Measurements from ENCODE around the gene KY. TPM values are rescaled to one million over a fixed set of nuclear protein-coding genes. Genes with fewer than 3 reads are reported as not detected.

Gene KY
- total RNA-seq, 1 experiment from 2014 or later: 0.29 TPM

DNA sequence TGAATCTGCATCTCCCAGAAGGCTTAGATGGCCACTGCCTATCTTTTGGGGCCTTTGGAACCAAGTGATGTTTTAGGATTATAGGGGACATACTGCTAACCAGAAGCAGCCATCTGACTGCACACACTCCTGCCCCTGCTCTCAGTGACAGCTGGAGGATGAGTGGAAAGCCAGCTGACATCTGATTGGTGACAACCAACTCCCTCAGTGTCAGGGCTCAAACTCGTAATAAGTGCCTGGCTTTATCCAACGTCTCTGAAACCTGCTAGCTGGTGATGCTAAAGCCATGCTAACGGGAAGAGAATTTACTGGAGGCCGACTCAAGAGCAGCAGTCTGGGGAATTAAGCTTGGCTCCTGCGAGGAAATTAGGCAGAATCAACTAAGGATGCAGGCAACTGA lies 35.1 kb downstream of the KY start:
- no peaks in the 10 kb centered on the region for H3K36me3 ChIP-seq (ENCODE audit: low read depth, low read length)
- H2AFZ ChIP-seq (ENCODE audit: low read length): no peak overlapping the region
- no peaks in the 10 kb centered on the region for H3K9me3 ChIP-seq (ENCODE audit: low read length)
- no peaks in the 10 kb centered on the region for H3K4me1 ChIP-seq (ENCODE audit: insufficient read depth, low read length)
- H3K27ac ChIP-seq (ENCODE audit: low read length): no peak overlapping the region
- BruUV-seq (replicated peaks): no TSS peak
- no peak overlapping the region for H3K4me3 ChIP-seq (ENCODE audit: low read length)
- ATAC-seq (no peak), DNase-seq (no peak)
- no peaks in the 10 kb centered on the region for H3F3A ChIP-seq (ENCODE audit: low read length, unreplicated experiment)
- ChIA-PET CTCF (no interaction called here), POLR2A (ENCODE audit: unreplicated experiment) (no interaction called here)
- intact Hi-C loops (cut with micrococcal nuclease): no loop called here
- TF ChIP-seq, protein P1, sequence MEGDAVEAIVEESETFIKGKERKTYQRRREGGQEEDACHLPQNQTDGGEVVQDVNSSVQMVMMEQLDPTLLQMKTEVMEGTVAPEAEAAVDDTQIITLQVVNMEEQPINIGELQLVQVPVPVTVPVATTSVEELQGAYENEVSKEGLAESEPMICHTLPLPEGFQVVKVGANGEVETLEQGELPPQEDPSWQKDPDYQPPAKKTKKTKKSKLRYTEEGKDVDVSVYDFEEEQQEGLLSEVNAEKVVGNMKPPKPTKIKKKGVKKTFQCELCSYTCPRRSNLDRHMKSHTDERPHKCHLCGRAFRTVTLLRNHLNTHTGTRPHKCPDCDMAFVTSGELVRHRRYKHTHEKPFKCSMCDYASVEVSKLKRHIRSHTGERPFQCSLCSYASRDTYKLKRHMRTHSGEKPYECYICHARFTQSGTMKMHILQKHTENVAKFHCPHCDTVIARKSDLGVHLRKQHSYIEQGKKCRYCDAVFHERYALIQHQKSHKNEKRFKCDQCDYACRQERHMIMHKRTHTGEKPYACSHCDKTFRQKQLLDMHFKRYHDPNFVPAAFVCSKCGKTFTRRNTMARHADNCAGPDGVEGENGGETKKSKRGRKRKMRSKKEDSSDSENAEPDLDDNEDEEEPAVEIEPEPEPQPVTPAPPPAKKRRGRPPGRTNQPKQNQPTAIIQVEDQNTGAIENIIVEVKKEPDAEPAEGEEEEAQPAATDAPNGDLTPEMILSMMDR (conservative IDR thresholded peaks at IDR 0.05; ENCODE audit: low read depth, low read length): no peak
- TF ChIP-seq EZH2phosphoT487 (IDR thresholded peaks at IDR 0.05; ENCODE audit: borderline replicate concordance, low read length) (no peak), EZH2 (IDR thresholded peaks at IDR 0.05; ENCODE audit: low read length, unreplicated experiment) (no peak)
- peaks cover 14% of the 10 kb centered on the region; the same call in 1 of the 2 replicates for H3K27me3 ChIP-seq (ENCODE audit: low read length)
- H3K79me2 ChIP-seq (ENCODE audit: low read length): no peaks in the 10 kb centered on the region
- H4K20me1 ChIP-seq (ENCODE audit: low read length): no peaks in the 10 kb centered on the region
- no peak overlapping the region for H3K9ac ChIP-seq (ENCODE audit: low read length)
- no peak overlapping the region for H3K4me2 ChIP-seq (ENCODE audit: low read length)
- H3K9me2 ChIP-seq (replicated peaks; ENCODE audit: low read length): no peaks in the 10 kb centered on the region

DNA sequence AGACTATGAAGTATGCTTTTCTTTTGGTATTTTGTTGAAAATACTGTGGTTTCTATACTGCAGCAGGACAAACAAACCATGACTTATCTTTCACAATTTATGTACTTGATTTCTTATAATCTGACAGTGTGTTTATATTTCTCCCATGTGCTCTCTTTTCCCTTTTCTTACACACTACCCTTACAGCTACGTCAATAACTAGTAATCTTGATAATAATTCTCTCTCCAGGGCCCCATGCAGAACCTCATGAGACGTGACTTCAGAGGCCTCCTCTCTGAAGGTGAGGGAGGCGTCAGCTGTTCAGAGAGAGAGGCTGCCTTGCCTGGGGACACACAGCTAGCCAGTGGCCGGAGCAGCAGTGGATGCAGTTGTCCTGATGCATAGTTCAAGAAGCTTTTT lies 35.9 kb downstream of the KY start:
- no peaks in the 10 kb centered on the region for H3K4me1 ChIP-seq (ENCODE audit: insufficient read depth, low read length)
- no peaks in the 10 kb centered on the region for H4K20me1 ChIP-seq (ENCODE audit: low read length)
- DNase-seq (no peak), ATAC-seq (no peak)
- H3K9me2 ChIP-seq (replicated peaks; ENCODE audit: low read length): no peaks in the 10 kb centered on the region
- no TSS peak for BruUV-seq (replicated peaks)
- H3K9ac ChIP-seq (ENCODE audit: low read length): no peak overlapping the region
- intact Hi-C loops (cut with micrococcal nuclease): no loop called here
- ChIA-PET CTCF (no interaction called here), POLR2A (ENCODE audit: unreplicated experiment) (no interaction called here)
- no peaks in the 10 kb centered on the region for H3F3A ChIP-seq (ENCODE audit: low read length, unreplicated experiment)
- H3K9me3 ChIP-seq (ENCODE audit: low read length): no peaks in the 10 kb centered on the region
- H3K79me2 ChIP-seq (ENCODE audit: low read length): no peaks in the 10 kb centered on the region
- H3K27me3 ChIP-seq (ENCODE audit: low read length): peaks cover 14% of the 10 kb centered on the region; the same call in 1 of the 2 replicates
- no peak overlapping the region for H3K27ac ChIP-seq (ENCODE audit: low read length)
- H3K4me2 ChIP-seq (ENCODE audit: low read length): no peak overlapping the region
- H3K4me3 ChIP-seq (ENCODE audit: low read length): no peak overlapping the region
- TF ChIP-seq EZH2phosphoT487 (IDR thresholded peaks at IDR 0.05; ENCODE audit: borderline replicate concordance, low read length) (no peak), EZH2 (IDR thresholded peaks at IDR 0.05; ENCODE audit: low read length, unreplicated experiment) (no peak)
- TF ChIP-seq, protein P1 (conservative IDR thresholded peaks at IDR 0.05; ENCODE audit: low read depth, low read length): no peak
- H2AFZ ChIP-seq (ENCODE audit: low read length): no peak overlapping the region
- H3K36me3 ChIP-seq (ENCODE audit: low read depth, low read length): no peaks in the 10 kb centered on the region

DNA sequence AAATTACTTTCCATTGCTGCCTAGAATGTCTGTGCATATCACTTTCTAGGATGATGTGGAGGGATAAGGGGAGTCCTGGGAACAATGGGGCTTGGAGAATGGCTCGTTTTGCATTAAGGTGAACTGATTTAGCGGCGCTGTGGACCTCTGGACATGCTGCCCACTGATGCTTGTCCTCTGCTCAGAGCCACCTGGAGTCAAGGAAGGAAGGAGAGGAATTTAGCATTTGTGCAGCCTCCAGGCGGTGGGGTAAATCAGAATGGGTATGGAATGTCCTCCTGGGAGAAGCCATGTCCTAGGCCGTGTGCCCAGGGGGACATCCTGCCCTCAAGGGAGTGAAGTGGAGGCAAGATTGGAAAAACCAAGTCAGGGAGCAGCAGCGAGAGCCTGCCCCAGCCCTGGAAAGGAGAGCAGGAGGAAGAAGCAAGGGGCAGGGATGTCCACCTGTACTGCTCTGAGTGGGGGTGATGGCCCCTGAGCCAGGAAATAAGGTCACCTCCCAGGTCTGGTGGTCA lies 37.8 kb downstream of the KY start:
- Histone ChIP-seq H3F3A (ENCODE audit: low read length, unreplicated experiment) (no peaks in the 10 kb centered on the region), H3K9me3 (ENCODE audit: low read length) (no peaks in the 10 kb centered on the region), H3K4me3 (ENCODE audit: low read length) (no peak overlapping the region), H2AFZ (ENCODE audit: low read length) (no peak overlapping the region), H4K20me1 (ENCODE audit: low read length) (no peaks in the 10 kb centered on the region), H3K4me2 (ENCODE audit: low read length) (no peak overlapping the region), H3K27ac (ENCODE audit: low read length) (no peak overlapping the region), H3K79me2 (ENCODE audit: low read length) (no peaks in the 10 kb centered on the region), H3K27me3 (ENCODE audit: low read length) (peaks cover 17% of the 10 kb centered on the region; the same call in 1 of the 2 replicates), H3K9me2 (replicated peaks; ENCODE audit: low read length) (no peaks in the 10 kb centered on the region), H3K36me3 (ENCODE audit: low read depth, low read length) (no peaks in the 10 kb centered on the region), H3K9ac (ENCODE audit: low read length) (no peak overlapping the region), H3K4me1 (ENCODE audit: insufficient read depth, low read length) (no peaks in the 10 kb centered on the region)
- intact Hi-C loops (cut with micrococcal nuclease): no loop called here
- no peak for DNase-seq
- BruUV-seq (replicated peaks): no TSS peak
- no peak for ATAC-seq
- ChIA-PET POLR2A (ENCODE audit: unreplicated experiment) (no interaction called here), CTCF (no interaction called here)
- TF ChIP-seq, protein P1 (conservative IDR thresholded peaks at IDR 0.05; ENCODE audit: low read depth, low read length): no peak
- TF ChIP-seq EZH2phosphoT487 (IDR thresholded peaks at IDR 0.05; ENCODE audit: borderline replicate concordance, low read length) (no peak), EZH2 (IDR thresholded peaks at IDR 0.05; ENCODE audit: low read length, unreplicated experiment) (no peak)
